K562 (cell line): ENCODE results near the gene CATSPER3. TPM values are rescaled to one million over a fixed set of nuclear protein-coding genes. Genes with fewer than 3 reads are reported as not detected.

ENCODE experiments used
- ATAC-seq: fragments of 200-7000 bp; cut with Tn5 transposase; 3 replicates; pipeline ENCODE4 v1.9.1; 2020; ENCODE audit warnings: moderate library complexity
- BruUV-seq: library from RNA; stranded (reverse); fragments of 400-500 nt; replicated peaks from 2 replicates; lab custom pipeline; 2021; lab: Mats Ljungman, UMichigan
- CTCF ChIA-PET: fragments of 300-600 bp; formaldehyde crosslinking; extraction: SDS; loops from one replicate; lab custom pipeline; 2021; ENCODE audit warnings: low intra/inter-chr PET ratio; lab: Yijun Ruan, JAX
- POLR2A ChIA-PET: fragments of 300-600, 350-650 bp; sonication (Branson Sonifier 250); formaldehyde crosslinking; extraction: SDS; loops from one replicate; lab custom pipeline; 2021; ENCODE audit warnings: antibody characterized with exemption, inconsistent platforms; lab: Yijun Ruan, JAX
- DNase-seq, 4 experiments: peaks; one replicate each; pipeline versions ENCODE4 v3.0.0 to v3.0.0-alpha.2; 2011 to 2018; ENCODE audit warnings: low spot score in 3 of 4, mixed read lengths in 3 of 4; ENCODE audit errors: extremely low read depth in 1 of 4
- FAIRE-seq: peaks from 2 replicates; lab custom pipeline; 2011; peaks lifted over from hg19 to GRCh38; lab: Jason Lieb, UNC
- H2AFZ ChIP-seq: 2 replicates; pipeline ENCODE4 v1.6.0; 2011; ENCODE audit warnings: low read depth, low read length, control low read depth, inconsistent platforms
- H3K27ac ChIP-seq: fragments of 200-600 bp; 3 replicates; pipeline ENCODE4 v1.8.0; 2011; ENCODE audit warnings: low read depth, mild to moderate bottlenecking, control low read depth, inconsistent platforms, low read length, moderate library complexity, mixed read lengths; ENCODE audit errors: extremely low read depth
- H3K27me3 ChIP-seq, 2 experiments: fragments of 300-600 bp in 1 of 2; 2 replicates in 1 of 2; 3 replicates in 1 of 2; pipeline versions ENCODE4 v1.6.0 to v1.8.0; 2011; ENCODE audit warnings: inconsistent platforms in 2 of 2, low read length in 2 of 2, mild to moderate bottlenecking in 1 of 2, mixed read lengths in 1 of 2, moderate library complexity in 1 of 2; ENCODE audit not compliant: control insufficient read depth in 2 of 2, insufficient read depth in 2 of 2
- H3K36me3 ChIP-seq: fragments of 300-600 bp; 3 replicates; pipeline ENCODE4 v1.8.0; 2011; ENCODE audit warnings: mild to moderate bottlenecking, low read length, inconsistent platforms; ENCODE audit not compliant: control insufficient read depth, insufficient read depth
- H3K4me1 ChIP-seq, 2 experiments: fragments of 200-600 bp in 1 of 2; replicated peaks in 1 of 2; 2 replicates in 1 of 2; 3 replicates in 1 of 2; pipeline versions ENCODE4 v1.5.1 to v1.8.0; 2011; ENCODE audit warnings: inconsistent platforms in 2 of 2, low read length in 2 of 2, mild to moderate bottlenecking in 1 of 2, mixed read lengths in 1 of 2, moderate library complexity in 1 of 2; ENCODE audit not compliant: control insufficient read depth in 2 of 2, insufficient read depth in 2 of 2
- H3K4me2 ChIP-seq: 2 replicates; pipeline ENCODE4 v1.6.1; 2011; ENCODE audit warnings: low read length, control low read depth, inconsistent platforms, mixed read lengths; ENCODE audit not compliant: insufficient read depth
- H3K4me3 ChIP-seq: fragments of 200-600 bp; sonication (generic), shearing (Covaris generic); 2 replicates; pipeline ENCODE4 v1.5.1; 2016; ENCODE audit warnings: control low read depth, inconsistent platforms
- H3K79me2 ChIP-seq: fragments of 200-600 bp; 3 replicates; pipeline ENCODE4 v1.8.0; 2011; ENCODE audit warnings: low read length, inconsistent platforms; ENCODE audit not compliant: control insufficient read depth, insufficient read depth
- H3K9ac ChIP-seq, 2 experiments: 2 replicates each; pipeline versions ENCODE4 v1.6.0 to v1.6.1; 2011; ENCODE audit warnings: low read depth in 2 of 2, low read length in 2 of 2, control low read depth in 1 of 2, inconsistent platforms in 1 of 2, mild to moderate bottlenecking in 1 of 2, mixed read lengths in 1 of 2; ENCODE audit not compliant: insufficient read depth in 1 of 2
- H3K9me1 ChIP-seq: one replicate; pipeline ENCODE4 v1.6.0; 2011; ENCODE audit warnings: inconsistent platforms, mild to moderate bottlenecking, low read length, moderate library complexity; ENCODE audit not compliant: control insufficient read depth, insufficient read depth
- H3K9me3 ChIP-seq: replicated peaks from 2 replicates; pipeline ENCODE4 v1.5.1; 2011; ENCODE audit warnings: low read depth, low read length, inconsistent platforms; ENCODE audit not compliant: control insufficient read depth, insufficient read depth
- H4K20me1 ChIP-seq: replicated peaks from 2 replicates; pipeline ENCODE4 v1.6.1; 2011; ENCODE audit warnings: low read length, inconsistent platforms, mixed read lengths; ENCODE audit not compliant: control insufficient read depth, insufficient read depth
- BCL6 ChIP-seq: fragments of 250-450 bp; sonication (Bioruptor Pico); IDR thresholded peaks from 2 replicates; pipeline ENCODE4 v1.4.0; 2020
- CBFA2T3 ChIP-seq: fragments of 450-650 bp; IDR thresholded peaks from 2 replicates; pipeline ENCODE4 v1.6.1; 2017
- CHD1 ChIP-seq: fragments of 200-600 bp; sonication (generic); IDR thresholded peaks from one replicate; pipeline ENCODE4 v1.6.1; 2012; ENCODE audit warnings: mild to moderate bottlenecking, moderate library complexity, low read length, inconsistent platforms
- CREB1 ChIP-seq, 2 experiments: sonication (generic) in 1 of 2; formaldehyde crosslinking in 1 of 2; IDR thresholded peaks; 2 replicates each; pipeline versions ENCODE4 v1.6.1 to v1.8.0; 2012 to 2022; ENCODE audit warnings: inconsistent platforms in 1 of 2, mild to moderate bottlenecking in 1 of 2, missing genetic modification reagents in 1 of 2, moderate library complexity in 1 of 2
- HDAC3 ChIP-seq: fragments of 450-650 bp; IDR thresholded peaks from 2 replicates; pipeline ENCODE4 v1.6.1; 2018; ENCODE audit warnings: borderline replicate concordance, mild to moderate bottlenecking, moderate library complexity; ENCODE audit not compliant: partially characterized antibody
- HNRNPK ChIP-seq: fragments of 200-400 bp; formaldehyde crosslinking; IDR thresholded peaks from one replicate; pipeline ENCODE4 v1.6.1; 2018; ENCODE audit warnings: mild to moderate bottlenecking, low read depth, low read length; ENCODE audit not compliant: poor library complexity, severe bottlenecking
- KLF10 ChIP-seq: fragments of 250-450 bp; sonication (Bioruptor Pico); IDR thresholded peaks from 2 replicates; pipeline ENCODE4 v1.6.1; 2021; ENCODE audit warnings: matching md5 sums
- KLF13 ChIP-seq: fragments of 450-650 bp; IDR thresholded peaks from 2 replicates; pipeline ENCODE4 v1.6.1; 2016; ENCODE audit warnings: missing genetic modification characterization, low read depth, mild to moderate bottlenecking, missing compliant biosample characterization, moderate library complexity, borderline replicate concordance
- MXI1 ChIP-seq: IDR thresholded peaks from 2 replicates; pipeline ENCODE4 v1.6.1; 2011; ENCODE audit warnings: low read depth, mild to moderate bottlenecking, improper control_type of control experiment, low read length
- POLR2AphosphoS5 ChIP-seq: IDR thresholded peaks from 2 replicates; pipeline ENCODE4 v1.6.1; 2011; ENCODE audit warnings: mild to moderate bottlenecking, low read depth, low read length, moderate library complexity; ENCODE audit not compliant: control insufficient read depth, insufficient read depth
- RB1 ChIP-seq: fragments of 450-650 bp; IDR thresholded peaks from 2 replicates; pipeline ENCODE4 v1.6.1; 2017; ENCODE audit warnings: low read depth, mild to moderate bottlenecking
- STAT5A ChIP-seq: IDR thresholded peaks from 2 replicates; pipeline ENCODE4 v1.6.1; 2012; ENCODE audit warnings: low read length, inconsistent platforms, borderline replicate concordance
- TSC22D4 ChIP-seq: fragments of 450-650 bp; IDR thresholded peaks from 2 replicates; pipeline ENCODE4 v1.6.1; 2016; ENCODE audit warnings: missing genetic modification characterization, missing biosample characterization, control low read depth
- ZFP30 ChIP-seq: fragments of 250-450 bp; sonication (Bioruptor Pico); IDR thresholded peaks from 2 replicates; pipeline ENCODE4 v1.8.0; 2022; ENCODE audit warnings: moderate library complexity, mild to moderate bottlenecking, inconsistent platforms, borderline replicate concordance
- ZNF24 ChIP-seq: fragments of 450-650 bp; IDR thresholded peaks from 2 replicates; pipeline ENCODE4 v1.6.1; 2016
- ZNF263 ChIP-seq: sonication (generic); formaldehyde crosslinking; IDR thresholded peaks from 2 replicates; pipeline ENCODE4 v1.8.0; 2022; ENCODE audit warnings: mild to moderate bottlenecking, missing genetic modification reagents, borderline replicate concordance
- WGBS: fragments of 100-300 bp; shearing (Covaris generic); methylation state at CpG from one replicate; pipeline ENCODE4 v1.1.6; 2016; ENCODE audit warnings: low coverage, mixed read lengths; ENCODE audit not compliant: insufficient coverage; ENCODE audit errors: missing lambda C conversion rate; 5-methylcytosine and 5-hydroxymethylcytosine counted together
- in situ Hi-C: fragments of 300-500 bp; cut with MboI; formaldehyde crosslinking; loops from 4 replicates; pipeline ENCODE4 v1.15.0; 2018; ENCODE audit warnings: inconsistent platforms, mixed read lengths
- intact Hi-C: fragments of 100-400 bp; cut with micrococcal nuclease; formaldehyde crosslinking; loops from 2 replicates; pipeline ENCODE4 v1.14.2; 2022
- polyA plus RNA-seq, 8 experiments: library from polyadenylated mRNA; depleted of rRNA in 4 of 8; stranded (reverse) in 5 of 8; unstranded in 3 of 8; fragments of >200 nt; fragmentation: Nextera tagmentation in 2 of 8; fragmentation: Illumina TruSeq in 1 of 8; extraction: Ambion mirVana in 2 of 8; extraction: Trizol in 1 of 8; gene quantifications; 2 replicates each; pipeline versions ENCODE4 v1.2.1 to v1.2.3, GENCODE V29; 2011 to 2014; ENCODE audit warnings: inconsistent platforms in 1 of 8, missing spikeins in 1 of 8
- total RNA-seq, 7 experiments: library from RNA; depleted of rRNA in 6 of 7; stranded (reverse); fragments of >200 nt in 6 of 7; fragmentation: Illumina TruSeq in 2 of 7; extraction: Trizol in 2 of 7; gene quantifications; 2 replicates each; pipeline versions ENCODE4 v1.2.1 to v1.2.3, GENCODE V29; 2011 to 2021; ENCODE audit warnings: low replicate concordance in 1 of 7
- TF ChIP-seq, protein P1 (sequence below): fragments of 450-650 bp; formaldehyde crosslinking; IDR thresholded peaks from 2 replicates; pipeline ENCODE4 v1.4.0; 2020; ENCODE audit warnings: mild to moderate bottlenecking

The CATSPER3 gene
- total and polyA plus RNA-seq, 9 of the 15 experiments (the other 6 are each of a cell fraction or from before 2014, with no cell fraction given): 0.14 to 1.5 (median 0.49) TPM

DNA sequence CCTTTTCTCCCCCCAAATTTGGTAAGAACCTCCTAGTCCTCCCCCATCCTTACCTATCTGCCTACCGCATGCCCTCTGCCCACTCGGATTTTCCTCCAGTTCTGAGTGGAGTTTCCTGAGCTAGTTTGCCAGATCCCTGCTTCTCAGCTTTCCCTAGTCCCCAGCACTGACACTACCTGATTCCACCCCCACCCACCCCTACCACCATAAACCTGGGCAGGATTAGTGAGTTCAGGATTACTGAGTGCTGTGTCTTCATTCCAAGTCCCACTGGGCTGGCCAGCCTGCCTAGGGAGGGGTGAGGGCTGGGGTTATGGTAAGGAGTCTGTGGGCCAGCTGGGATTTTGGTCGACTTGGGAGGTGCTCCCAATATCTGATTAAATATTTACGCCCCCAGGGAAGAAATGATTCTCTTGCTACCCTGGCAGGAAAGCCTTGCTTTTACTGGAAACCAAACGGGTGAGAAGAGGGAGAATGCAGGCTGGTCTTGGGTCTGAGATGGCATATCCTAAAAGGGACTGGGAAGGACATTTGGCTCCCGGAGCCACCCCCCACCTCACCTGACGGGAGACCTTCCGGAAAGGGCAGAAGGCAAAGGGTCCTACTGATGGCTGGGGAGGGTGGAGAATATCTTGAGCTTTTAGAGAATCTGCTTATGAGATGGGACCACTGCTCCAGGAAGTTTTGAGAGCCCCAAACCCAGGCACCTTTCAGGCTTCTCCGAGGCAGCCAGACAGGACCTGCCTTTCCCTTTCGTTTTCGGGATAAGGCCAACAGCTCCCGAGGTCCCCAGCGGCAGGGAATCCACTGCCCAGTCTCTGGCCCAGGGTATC is 62.6 kb downstream of the CATSPER3 start:
- ATAC-seq (no peak), FAIRE-seq (no peak), DNase-seq (no peak)
- Histone ChIP-seq H3K9me1 (no peaks in the 10 kb centered on the region), H4K20me1 (peaks cover 10% of the 10 kb centered on the region; the same call in 1 of the 2 replicates), H2AFZ (no peak overlapping the region), H3K27ac (peak overlapping the region; percentile 25; the same call in 1 of the 3 replicates), H3K4me1 (peaks cover 14 to 71% of the 10 kb centered on the region in 2 experiments), H3K4me2 (peak overlapping the region; percentile 2; the same call in 1 of the 2 replicates), H3K27me3 (no peaks in the 10 kb centered on the region), H3K36me3 (peaks cover 53% of the 10 kb centered on the region), H3K9me3 (no peaks in the 10 kb centered on the region; the same call in 1 of the 2 replicates), H3K4me3 (no peak overlapping the region), H3K9ac (peak overlapping the region in 1 of 2 experiments; percentile 95; a peak in 1 of 4 replicates), H3K79me2 (peaks cover 78% of the 10 kb centered on the region)
- in situ Hi-C loops (no loop called here), intact Hi-C loops (loop anchor here (5.0 kb wide), 2 partner anchors 67 to 162 kb away; no protein-coding TSS in a partner anchor)
- CTCF ChIA-PET: no interaction called here
- POLR2A ChIA-PET: no interaction called here
- 95% methylated on average over 13 of the region's 13 CpGs for WGBS
- TF ChIP-seq KLF13 (tag) (no peak), ZNF263 (CRISPR knock-in tag) (no peak), POLR2AphosphoS5 (no peak), CREB1 (IDR thresholded peaks at IDR 0.05) (no peak), CREB1 (CRISPR knock-in tag; IDR thresholded peaks at IDR 0.05) (no peak), CBFA2T3 (no peak), BCL6 (CRISPR knock-in tag) (no peak), KLF10 (CRISPR knock-in tag) (no peak), RB1 (no peak), HDAC3 (no peak), CHD1 (no peak), HNRNPK (no peak), ZFP30 (CRISPR knock-in tag) (no peak), TSC22D4 (tag) (no peak), ZNF24 (no peak), MXI1 (no peak), STAT5A (no peak)
- TF ChIP-seq, protein P1, sequence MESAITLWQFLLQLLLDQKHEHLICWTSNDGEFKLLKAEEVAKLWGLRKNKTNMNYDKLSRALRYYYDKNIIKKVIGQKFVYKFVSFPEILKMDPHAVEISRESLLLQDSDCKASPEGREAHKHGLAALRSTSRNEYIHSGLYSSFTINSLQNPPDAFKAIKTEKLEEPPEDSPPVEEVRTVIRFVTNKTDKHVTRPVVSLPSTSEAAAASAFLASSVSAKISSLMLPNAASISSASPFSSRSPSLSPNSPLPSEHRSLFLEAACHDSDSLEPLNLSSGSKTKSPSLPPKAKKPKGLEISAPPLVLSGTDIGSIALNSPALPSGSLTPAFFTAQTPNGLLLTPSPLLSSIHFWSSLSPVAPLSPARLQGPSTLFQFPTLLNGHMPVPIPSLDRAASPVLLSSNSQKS (CRISPR knock-in tag): no peak
- no TSS peak for BruUV-seq
